ENCODE results near the gene TMEM231. TPM values are rescaled to one million over a fixed set of nuclear protein-coding genes. Genes with fewer than 3 reads are reported as not detected.
A peak's percentile ranks its signal among the peaks of the same experiment; 100 is the strongest.

TMEM231 gene, protein sequence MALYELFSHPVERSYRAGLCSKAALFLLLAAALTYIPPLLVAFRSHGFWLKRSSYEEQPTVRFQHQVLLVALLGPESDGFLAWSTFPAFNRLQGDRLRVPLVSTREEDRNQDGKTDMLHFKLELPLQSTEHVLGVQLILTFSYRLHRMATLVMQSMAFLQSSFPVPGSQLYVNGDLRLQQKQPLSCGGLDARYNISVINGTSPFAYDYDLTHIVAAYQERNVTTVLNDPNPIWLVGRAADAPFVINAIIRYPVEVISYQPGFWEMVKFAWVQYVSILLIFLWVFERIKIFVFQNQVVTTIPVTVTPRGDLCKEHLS
- polyA plus RNA-seq (ENCODE audit: insufficient read length), result 7.0 TPM

GRCh38 chr16:75555707-75556430 is at the start of gene TMEM231:
Gene TMEM231 (minus strand): TSS chr16:75556252. CDS start chr16:75556209, 43 bp downstream.
- DNase-seq, result peak; percentile 95

- no peak for DNase-seq
Measured at GRCh38 chr16:75603241-75603640, 47.2 kb upstream of the TMEM231 start.

GRCh38 chr16:75599452-75600277 is 43.6 kb upstream of the TMEM231 start:
- DNase-seq, result no peak

DNA sequence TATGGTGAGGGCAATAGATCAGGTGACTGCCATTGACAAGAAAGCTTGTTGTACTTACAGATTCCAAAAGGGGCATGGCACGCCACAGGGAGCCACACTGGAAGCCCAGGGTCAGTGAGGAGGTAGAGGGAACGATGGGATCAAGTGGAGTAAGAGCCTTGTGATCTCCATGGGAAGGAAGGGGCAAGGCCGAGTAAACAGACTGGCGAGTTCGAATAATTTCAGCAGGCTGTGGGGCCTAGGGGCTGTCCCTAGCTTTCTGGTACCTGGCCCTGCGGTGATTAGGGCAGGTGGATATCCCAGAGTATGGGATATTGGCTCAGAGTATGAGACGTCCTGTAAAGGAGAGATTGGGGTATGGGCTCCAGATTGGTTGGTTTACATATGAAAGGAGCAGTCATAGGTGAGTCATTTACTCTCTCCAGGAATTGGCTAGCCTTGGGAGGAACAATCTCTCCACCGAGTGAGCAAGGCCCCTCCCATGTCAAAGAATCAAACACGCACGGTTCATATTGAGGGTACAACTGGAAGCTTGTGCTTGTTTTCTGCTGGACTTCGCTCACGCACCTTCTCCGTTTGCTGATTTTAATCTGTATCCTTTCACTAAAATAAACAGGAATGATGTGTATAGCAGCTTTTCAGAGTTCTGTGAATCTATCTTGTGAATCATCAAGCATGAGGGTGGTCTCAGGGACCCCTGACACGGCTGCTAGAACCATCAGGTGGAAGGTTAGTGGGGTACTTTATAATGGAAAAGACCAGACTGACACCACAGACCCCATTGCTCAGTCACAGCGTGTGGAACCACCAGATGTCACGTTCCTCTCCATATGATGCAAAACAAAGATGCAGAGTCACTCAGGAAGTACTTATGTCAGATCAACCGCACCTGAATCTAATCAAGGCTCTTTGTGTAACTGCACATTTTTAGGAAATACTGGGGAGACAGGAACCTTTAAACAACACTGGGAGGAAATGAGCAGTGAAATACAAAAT is 38.1 kb upstream of the TMEM231 start:
- no peak for DNase-seq

DNA sequence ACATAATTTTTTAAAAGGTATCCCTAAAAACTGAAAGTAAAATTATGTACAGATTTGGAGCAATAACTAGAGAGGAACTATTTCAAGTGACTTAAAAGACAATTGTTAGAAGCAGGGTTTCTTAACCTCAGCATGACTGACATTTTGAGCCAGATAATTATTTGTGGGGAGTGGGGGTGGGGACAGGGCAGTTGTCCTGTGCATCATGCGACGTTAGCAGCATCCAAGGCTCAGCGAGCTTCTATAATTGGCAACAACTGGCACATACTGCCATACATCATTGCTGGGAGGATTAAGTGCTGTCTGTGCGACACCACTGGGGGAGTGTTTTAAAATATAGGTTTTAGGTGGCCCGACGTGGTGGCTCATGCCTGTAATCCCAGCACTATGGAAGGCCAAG is 37.3 kb upstream of the TMEM231 start:
- DNase-seq, result no peak

DNA sequence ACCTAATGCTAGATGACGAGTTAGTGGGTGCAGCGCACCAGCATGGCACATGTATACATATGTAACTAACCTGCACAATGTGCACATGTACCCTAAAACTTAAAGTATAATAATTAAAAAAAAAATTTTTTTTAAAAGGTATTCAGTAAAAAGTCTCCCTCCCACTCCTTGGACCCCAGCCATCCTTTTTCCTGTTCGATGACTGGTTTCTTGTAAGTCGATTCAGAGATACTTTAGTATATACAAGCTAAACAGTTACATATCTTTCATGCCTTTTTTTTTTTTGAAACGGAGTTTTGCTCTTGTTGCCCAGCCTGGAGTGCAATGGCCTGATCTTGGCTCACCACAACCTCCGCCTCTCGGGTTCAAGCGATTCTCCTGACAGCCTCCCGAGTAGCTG is 35.9 kb upstream of the TMEM231 start:
- DNase-seq, result peak; percentile 57

DNA sequence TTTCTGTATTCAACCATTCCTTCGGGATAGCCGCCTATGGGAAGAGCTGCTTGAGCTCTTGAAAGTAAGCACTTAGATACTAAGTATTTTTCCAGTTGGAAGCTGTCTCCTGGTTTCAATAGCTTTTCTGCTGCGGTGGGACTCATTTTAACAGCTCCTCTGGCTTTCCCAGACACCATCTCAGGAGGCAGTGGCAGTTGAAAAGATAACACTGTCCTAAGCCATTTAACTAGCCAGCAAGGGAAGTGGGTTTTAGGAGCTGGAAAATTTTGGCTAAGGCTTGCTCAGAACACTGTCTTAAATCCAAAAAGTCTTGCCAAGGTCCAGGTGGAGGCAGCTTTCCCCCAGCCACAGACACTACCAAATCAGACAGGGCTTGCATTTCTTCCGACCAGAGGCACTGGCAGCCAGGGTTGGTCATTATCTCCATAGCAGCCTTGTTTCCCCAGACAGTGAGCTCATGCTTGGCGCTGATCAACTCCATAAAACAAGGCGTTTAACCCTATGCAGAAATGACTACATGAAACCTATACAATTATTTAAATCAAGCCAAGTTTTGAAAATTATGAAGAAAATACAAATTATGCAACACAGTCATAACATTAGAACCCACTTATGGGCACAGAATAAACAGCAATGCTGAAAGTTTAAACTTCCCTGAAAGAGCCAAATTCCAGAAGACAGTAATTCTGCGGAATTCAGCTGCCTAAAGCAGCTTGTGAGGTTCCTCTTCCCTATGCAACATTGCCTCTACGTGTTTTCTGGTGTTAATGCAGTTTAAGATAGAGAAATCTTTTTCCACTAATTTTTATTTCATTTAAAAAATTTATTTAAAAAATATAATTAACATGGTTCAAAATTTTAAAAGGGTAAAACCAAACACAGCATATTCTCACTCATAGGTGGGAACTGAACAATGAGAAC is 35.1 kb upstream of the TMEM231 start:
- peak; percentile 89 for DNase-seq

GRCh38 chr16:75589306-75589705 is 33.3 kb upstream of the TMEM231 start:
- DNase-seq, result peak; percentile 81

GRCh38 chr16:75588716-75589115 is 32.7 kb upstream of the TMEM231 start:
- DNase-seq, result no peak

GRCh38 chr16:75584108-75584507 is 28.1 kb upstream of the TMEM231 start:
- no peak for DNase-seq

- DNase-seq, result no peak
Measured at GRCh38 chr16:75579281-75579834, 23.3 kb upstream of the TMEM231 start.

DNA sequence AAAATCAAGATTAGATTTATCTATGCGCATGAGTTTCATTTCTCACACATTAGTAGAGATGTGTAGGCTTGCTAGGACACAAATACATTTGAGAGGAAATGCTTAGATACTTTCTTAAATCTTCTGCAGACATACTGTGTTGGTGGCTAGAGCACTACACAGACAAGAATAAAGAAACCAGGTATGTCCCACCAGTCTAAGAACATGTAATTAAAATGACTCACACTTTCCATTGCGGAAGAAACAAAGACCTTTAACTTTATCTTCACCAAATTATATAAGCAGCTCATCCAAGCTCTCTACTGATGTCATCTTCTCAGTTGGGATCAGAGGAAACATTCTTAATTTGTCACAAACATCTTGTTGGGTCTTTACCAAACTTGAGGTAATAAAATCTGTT is 22.7 kb upstream of the TMEM231 start:
- DNase-seq, result no peak

- no peak for DNase-seq
Measured at GRCh38 chr16:75578212-75578611, 22.2 kb upstream of the TMEM231 start.

- DNase-seq, result no peak
Measured at GRCh38 chr16:75576384-75576811, 20.3 kb upstream of the TMEM231 start.

- no peak for DNase-seq
Measured at GRCh38 chr16:75575958-75576357, 19.9 kb upstream of the TMEM231 start.

DNA sequence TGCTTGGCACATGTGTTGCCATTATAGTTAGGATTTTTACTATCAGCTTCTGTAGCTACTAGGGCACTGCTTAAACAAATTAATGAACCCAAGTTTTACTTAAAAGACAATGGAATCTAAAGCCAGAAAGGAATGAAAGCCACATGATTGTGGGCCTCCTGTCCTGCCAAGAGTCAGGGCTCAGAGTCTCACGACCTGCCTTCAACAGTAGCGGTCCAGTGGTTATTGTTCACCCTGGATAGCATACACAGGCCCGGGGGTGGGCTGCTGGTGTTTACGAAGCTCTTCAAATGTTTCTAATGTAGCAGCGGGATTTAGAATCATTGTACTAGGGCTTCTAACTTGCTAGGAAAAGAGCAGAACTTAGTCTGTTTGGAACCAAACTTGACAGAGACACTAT is 17.9 kb upstream of the TMEM231 start:
- no peak for DNase-seq

DNA sequence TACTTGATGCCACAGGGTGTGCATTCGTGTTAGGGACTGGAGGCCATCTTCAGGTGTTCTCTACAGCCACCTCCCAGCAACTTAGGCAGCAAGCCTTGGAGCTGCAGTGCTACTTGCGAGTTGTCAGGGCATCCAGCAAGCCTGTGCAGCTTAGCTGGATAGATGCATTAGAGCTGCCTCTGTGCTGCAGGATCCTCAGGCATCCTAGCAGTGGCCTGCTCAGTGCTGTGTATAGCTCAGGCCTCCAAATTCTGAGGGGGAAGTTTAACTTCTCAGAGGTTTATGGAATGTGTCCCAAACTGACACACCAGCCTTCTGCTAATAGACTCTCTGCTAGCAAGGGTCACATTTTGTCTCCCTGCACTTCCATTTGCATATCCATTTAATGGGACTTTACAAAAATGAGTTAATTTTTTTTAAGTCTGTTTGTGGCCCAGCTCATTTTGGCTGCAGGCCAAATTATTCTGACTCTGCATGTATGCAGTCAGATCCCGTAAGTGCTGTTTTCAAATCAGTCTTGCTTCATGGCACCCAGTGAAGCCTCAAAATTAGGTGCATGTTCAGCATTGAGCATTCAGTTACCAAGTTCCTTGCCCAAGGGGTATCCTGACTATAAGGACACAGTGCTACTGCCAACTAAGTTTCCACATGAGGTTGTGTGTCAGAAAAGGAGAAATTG is 17.0 kb upstream of the TMEM231 start:
- DNase-seq, result no peak

DNA sequence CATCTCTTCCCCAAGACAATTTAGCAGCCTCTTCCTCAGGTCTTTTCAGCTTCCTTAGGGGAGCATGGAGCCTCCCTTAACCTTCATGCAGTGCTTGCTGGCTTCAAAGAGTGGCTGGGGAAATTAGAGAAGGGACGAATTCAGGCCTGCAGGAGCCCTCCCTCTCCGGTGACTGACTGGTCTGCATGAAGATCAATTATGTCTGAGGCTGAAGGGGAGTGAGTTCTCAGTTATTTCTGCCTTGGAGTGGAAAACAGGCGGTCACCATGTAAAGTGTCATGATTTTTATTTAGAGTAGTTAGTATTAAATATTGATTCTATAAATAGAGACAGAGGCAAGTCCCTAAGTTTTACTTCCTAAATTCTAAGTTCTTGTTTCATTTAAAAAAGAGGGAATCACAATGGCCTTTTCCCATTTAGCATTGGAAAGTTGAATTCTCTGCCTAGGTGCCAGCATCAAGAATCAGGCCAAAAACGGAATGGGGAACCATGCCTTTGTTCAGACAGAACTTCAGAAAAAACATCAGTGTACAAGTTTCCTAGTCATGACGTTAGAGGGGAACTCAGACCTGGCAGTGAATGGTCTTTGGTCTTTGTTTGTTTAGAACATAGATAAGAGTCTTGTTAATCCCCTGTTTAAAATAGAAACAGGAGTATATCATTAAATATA is 14.5 kb upstream of the TMEM231 start:
- no peak for DNase-seq

DNA sequence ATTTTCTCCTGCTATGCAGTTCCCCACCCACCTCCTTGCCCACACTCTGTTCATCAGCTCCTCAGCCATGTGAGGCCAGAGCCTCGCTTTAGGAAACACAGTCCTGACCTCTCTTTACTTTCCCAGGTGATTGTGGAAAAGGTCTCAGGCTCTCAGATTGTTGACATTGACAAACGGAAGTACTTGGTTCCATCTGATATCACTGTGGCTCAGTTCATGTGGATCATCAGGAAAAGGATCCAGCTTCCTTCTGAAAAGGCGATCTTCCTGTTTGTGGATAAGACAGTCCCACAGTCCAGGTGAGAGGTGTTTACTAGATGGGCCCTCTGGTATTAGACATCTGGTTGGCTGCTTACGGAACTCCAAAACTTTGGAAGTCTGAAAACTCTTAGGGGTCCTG is 11.9 kb upstream of the TMEM231 start:
- no peak for DNase-seq

Data from hindlimb muscle (tissue), 1 donor.